NCI-H82 (cell line): Measurements from ENCODE around the gene ENOPH1.

ENCODE experiments used
- DNase-seq: peaks from one replicate; lab custom pipeline; 2025; lab: John Stamatoyannopoulos, UW

The ENOPH1 gene

DNA sequence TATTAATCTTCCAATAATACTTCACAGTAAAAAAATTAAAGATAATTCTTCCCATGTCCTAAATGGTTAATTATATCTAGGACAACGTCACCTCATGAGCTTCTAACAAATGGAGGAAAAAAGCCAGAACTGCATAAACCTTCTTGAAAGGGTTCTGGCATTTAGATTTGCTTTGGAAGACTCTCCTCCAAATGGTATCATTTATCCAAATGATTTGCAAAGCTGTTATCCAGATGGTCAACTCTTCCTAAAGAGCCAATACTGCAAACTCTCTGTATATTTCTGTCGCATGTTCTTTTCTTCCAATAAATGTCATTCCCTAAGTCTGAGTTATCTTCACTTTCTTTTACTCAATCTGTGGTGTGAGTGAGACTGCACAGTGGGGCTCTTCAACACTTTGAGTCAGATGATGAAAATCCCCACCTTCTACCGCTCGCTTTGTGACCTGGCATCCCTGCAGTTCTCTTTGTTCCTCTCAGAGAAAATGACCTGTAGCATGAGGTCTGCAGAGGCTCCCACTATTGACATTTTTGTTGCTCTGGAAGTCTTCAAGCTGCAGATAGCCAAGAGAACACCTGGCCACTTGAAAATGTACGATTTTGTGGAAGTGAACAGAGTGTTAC, 78.5 kb downstream of the ENOPH1 start:
- DNase-seq = no peak

DNA sequence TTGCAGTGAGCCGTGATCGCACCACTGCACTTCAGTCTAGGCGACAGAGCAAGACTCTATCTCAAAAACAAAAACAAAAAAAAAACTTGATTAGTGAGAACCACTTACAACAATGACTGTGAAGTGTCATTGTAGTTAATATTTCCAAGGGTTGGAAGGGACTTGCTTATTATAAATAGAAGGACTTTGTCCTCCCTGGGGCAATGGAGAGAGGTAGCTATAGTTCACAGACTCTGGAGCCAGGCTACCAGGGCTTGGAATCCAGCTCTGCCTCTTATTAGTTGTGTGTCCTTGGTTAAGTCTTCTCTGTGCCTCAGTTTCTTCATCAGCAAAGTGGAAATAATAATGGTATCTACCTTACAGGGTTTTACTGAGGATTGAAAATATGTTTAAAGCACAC, 79.8 kb downstream of the ENOPH1 start:
- no peak for DNase-seq
